Kidney (tissue), 14 donors: ENCODE measurements around the gene SOHLH2. TPM values are rescaled to one million over a fixed set of nuclear protein-coding genes. Genes with fewer than 3 reads are reported as not detected.

Experiments used
- DNase-seq, 5 donors: peaks; one replicate each; pipeline ENCODE4 v3.0.0-alpha.2; 2013 to 2020
- FAIRE-seq: peaks from 2 replicates; lab custom pipeline; 2012; peaks lifted over from hg19 to GRCh38; lab: Jason Lieb, UNC
- H3K27ac ChIP-seq, 2 donors: one replicate each; pipeline ENCODE4 v1.7.0; 2013; ENCODE audit warnings: low read depth in 2 of 2, low read length in 2 of 2, inconsistent platforms in 1 of 2
- H3K27me3 ChIP-seq: one replicate; pipeline ENCODE4 v1.7.1; 2013; ENCODE audit warnings: low read length, inconsistent platforms; ENCODE audit not compliant: control insufficient read depth, insufficient read depth
- H3K36me3 ChIP-seq, 3 donors: one replicate each; pipeline versions ENCODE4 v1.7.0 to v1.7.1; 2013; ENCODE audit warnings: low read length in 3 of 3, control low read depth in 1 of 3, inconsistent platforms in 1 of 3; ENCODE audit not compliant: insufficient read depth in 3 of 3, control insufficient read depth in 2 of 3
- H3K4me1 ChIP-seq, 3 donors: one replicate each; pipeline versions ENCODE4 v1.7.0 to v1.7.1; 2013; ENCODE audit warnings: low read length in 3 of 3, inconsistent platforms in 1 of 3, low read depth in 1 of 3; ENCODE audit not compliant: control insufficient read depth in 2 of 3, insufficient read depth in 2 of 3
- H3K4me3 ChIP-seq, 3 donors: one replicate each; pipeline versions ENCODE4 v1.7.0 to v1.8.1; 2013; ENCODE audit warnings: low read length in 3 of 3, control low read depth in 1 of 3, inconsistent platforms in 1 of 3
- H3K9ac ChIP-seq, 3 donors: one replicate each; pipeline versions ENCODE4 v1.7.0 to v1.7.1; 2013; ENCODE audit warnings: low read length in 3 of 3, control low read depth in 1 of 3, inconsistent platforms in 1 of 3
- H3K9me3 ChIP-seq, 3 donors: one replicate each; pipeline versions ENCODE4 v1.7.0 to v1.7.1; 2013; ENCODE audit warnings: low read length in 3 of 3, control low read depth in 1 of 3, inconsistent platforms in 1 of 3; ENCODE audit not compliant: control insufficient read depth in 2 of 3, insufficient read depth in 1 of 3
- CTCF ChIP-seq: IDR thresholded peaks from 3 replicates; pipeline ENCODE4 v1.5.1; 2012; ENCODE audit warnings: mild to moderate bottlenecking, moderate library complexity, borderline replicate concordance; ENCODE audit not compliant: insufficient read depth; ENCODE audit errors: extremely low read depth
- intact Hi-C: fragments of 100-400 bp; cut with DNase I; formaldehyde crosslinking; loops from one replicate; pipeline ENCODE4 v1.11.1; 2022
- polyA plus RNA-seq: library from polyadenylated mRNA; stranded (reverse); fragments of 350-450 nt; fragmentation: Illumina TruSeq; extraction: RNeasy Lipid Tissue Mini Kit (QIAGEN cat#74804); gene quantifications from one replicate; pipeline ENCODE4 v1.2.3, GENCODE V29; 2014; ENCODE audit warnings: low read depth, low replicate concordance; ENCODE audit not compliant: insufficient read depth
- total RNA-seq: library from RNA; stranded (reverse); fragmentation: NEBNext Ultra II Directional; extraction: Animal tissue kit (Norgen Biotek cat#: 25700); gene quantifications from one replicate; pipeline ENCODE4 v1.2.1, GENCODE V29; 2021
- donor health status: control.
- donor health status: control.
- donor health status: control.
- donor health status: control.
- donor health status: control.
- donor health status: DM: yes; HTN: yes; CAD: no.
- donor health status: Normal renal cell carcinoma (clear cell type).

SOHLH2 gene
- total and polyA plus RNA-seq, 2 donors from 2014 or later: 0.17 to 0.54 TPM

GRCh38 chr13:36126491-36126890 lies 87.9 kb downstream of the SOHLH2 start:
- Histone ChIP-seq H3K9me3 (no peaks in the 10 kb centered on the region), H3K4me1 (no peaks in the 10 kb centered on the region), H3K4me3 (no peak overlapping the region), H3K27me3 (peaks cover 4% of the 10 kb centered on the region), H3K9ac (no peak overlapping the region), H3K27ac (no peak overlapping the region), H3K36me3 (no peaks in the 10 kb centered on the region)
- TF ChIP-seq CTCF: no peak
- DNase-seq (no peak), FAIRE-seq (no peak)
- intact Hi-C loops: no loop called here

GRCh38 chr13:36125841-36126240 lies 88.5 kb downstream of the SOHLH2 start:
- Histone ChIP-seq H3K4me1 (no peaks in the 10 kb centered on the region), H3K4me3 (no peak overlapping the region), H3K36me3 (no peaks in the 10 kb centered on the region), H3K27me3 (peaks cover 4% of the 10 kb centered on the region), H3K27ac (no peak overlapping the region), H3K9ac (no peak overlapping the region), H3K9me3 (no peaks in the 10 kb centered on the region)
- DNase-seq: no peak
- intact Hi-C loops: no loop called here
- FAIRE-seq: no peak
- TF ChIP-seq CTCF: no peak

- no peak overlapping the region for H3K9ac ChIP-seq
- DNase-seq: no peak
- intact Hi-C loops: no loop called here
Observed at GRCh38 chr13:36124236-36124822, 90.0 kb downstream of the SOHLH2 start.

More at GRCh38 chr13:36124236-36124822, 90.0 kb downstream of the SOHLH2 start:
- Histone ChIP-seq H3K27ac (no peak overlapping the region), H3K36me3 (no peaks in the 10 kb centered on the region), H3K9me3 (no peaks in the 10 kb centered on the region), H3K4me3 (no peak overlapping the region), H3K4me1 (no peaks in the 10 kb centered on the region), H3K27me3 (no peaks in the 10 kb centered on the region)
- TF ChIP-seq CTCF: no peak
- FAIRE-seq: no peak

Other genes starting within 250 kb of the SOHLH2 start
- 8.3 TPM for gene DCLK1, start 83.2 kb downstream of the SOHLH2 start, total RNA-seq
- gene DCLK1, start 83.2 kb downstream of the SOHLH2 start, polyA plus RNA-seq: 0.73 TPM
- gene CCDC169, start 83.3 kb upstream of the SOHLH2 start, total RNA-seq: 1.5 TPM
- gene CCDC169, start 83.3 kb upstream of the SOHLH2 start, polyA plus RNA-seq: 2.5 TPM
- gene SPART, start 131.8 kb upstream of the SOHLH2 start, total RNA-seq: 66.1 TPM
- gene SPART, start 131.8 kb upstream of the SOHLH2 start, polyA plus RNA-seq: 47.8 TPM
- 0.98 TPM for gene CCNA1, start 217.9 kb upstream of the SOHLH2 start, total RNA-seq
- 0.54 TPM for gene CCNA1, start 217.9 kb upstream of the SOHLH2 start, polyA plus RNA-seq